ENCODE measurements around the gene UGT2B17.
A peak's percentile ranks its signal among the peaks of the same experiment; 100 is the strongest.
"Not testable (repeated sequence)": the region's sequence is repeated elsewhere in the genome, so short reads cannot be mapped to it uniquely, and the experiment has no call there.

UGT2B17 gene

GRCh38 chr4:68569036-68569435 is 7.1 kb downstream of the UGT2B17 start:
- not testable (repeated sequence) for DNase-seq (ENCODE audit: low read depth)

GRCh38 chr4:68568535-68568934 is 7.6 kb downstream of the UGT2B17 start:
- not testable (repeated sequence) for DNase-seq (ENCODE audit: low read depth)

- DNase-seq (ENCODE audit: low read depth), result not testable (repeated sequence)
These were observed 9.8 kb downstream of the UGT2B17 start for GRCh38 chr4:68566364-68566763.

- DNase-seq (ENCODE audit: low read depth), result not testable (repeated sequence)
These were observed 11.0 kb downstream of the UGT2B17 start for GRCh38 chr4:68565082-68565481.

GRCh38 chr4:68560364-68561070 is 15.6 kb downstream of the UGT2B17 start:
- DNase-seq (ENCODE audit: low read depth), result not testable (repeated sequence)

GRCh38 chr4:68553830-68554229 is 22.3 kb downstream of the UGT2B17 start:
- DNase-seq (ENCODE audit: low read depth), result not testable (repeated sequence)

GRCh38 chr4:68552818-68553811 is 23.0 kb downstream of the UGT2B17 start:
- DNase-seq (ENCODE audit: low read depth), result not testable (repeated sequence)

GRCh38 chr4:68542742-68543141 is 33.4 kb downstream of the UGT2B17 start:
- DNase-seq (ENCODE audit: low read depth), result not testable (repeated sequence)

- no peak for DNase-seq (ENCODE audit: low read depth)
These were observed 39.7 kb downstream of the UGT2B17 start for GRCh38 chr4:68536375-68536774.

GRCh38 chr4:68535974-68536373 is 40.1 kb downstream of the UGT2B17 start:
- DNase-seq (ENCODE audit: low read depth), result no peak

GRCh38 chr4:68522232-68522631 is 53.9 kb downstream of the UGT2B17 start:
- peak; percentile 3 for DNase-seq (ENCODE audit: low read depth)

GRCh38 chr4:68520985-68521384 is 55.1 kb downstream of the UGT2B17 start:
- DNase-seq (ENCODE audit: low read depth), result no peak

GRCh38 chr4:68518889-68519288 is 57.2 kb downstream of the UGT2B17 start:
- DNase-seq (ENCODE audit: low read depth), result no peak

- not testable (repeated sequence) for DNase-seq (ENCODE audit: low read depth)
These were observed 70.7 kb downstream of the UGT2B17 start for GRCh38 chr4:68505452-68505851.

GRCh38 chr4:68504836-68505235 is 71.3 kb downstream of the UGT2B17 start:
- DNase-seq (ENCODE audit: low read depth), result not testable (repeated sequence)

- not testable (repeated sequence) for DNase-seq (ENCODE audit: low read depth)
These were observed 72.7 kb downstream of the UGT2B17 start for GRCh38 chr4:68503462-68503861.

GRCh38 chr4:68499021-68499420 is 77.1 kb downstream of the UGT2B17 start:
- DNase-seq (ENCODE audit: low read depth), result no peak

- peak; percentile 61 for DNase-seq (ENCODE audit: low read depth)
These were observed 77.6 kb downstream of the UGT2B17 start for GRCh38 chr4:68498413-68499007.

- DNase-seq (ENCODE audit: low read depth), result no peak
These were observed 81.4 kb downstream of the UGT2B17 start for GRCh38 chr4:68494688-68495087.

- peak; percentile 2 for DNase-seq (ENCODE audit: low read depth)
These were observed 85.2 kb downstream of the UGT2B17 start for GRCh38 chr4:68490826-68491457.

- DNase-seq (ENCODE audit: low read depth), result no peak
These were observed 86.8 kb downstream of the UGT2B17 start for GRCh38 chr4:68489338-68489737.

All from EH (cell line).